Measurements from ENCODE around the gene CELF2. TPM values are rescaled to one million over a fixed set of nuclear protein-coding genes. Genes with fewer than 3 reads are reported as not detected.

The CELF2 gene
- total RNA-seq, 2 donors from 2014 or later: 63.2 to 69.4 TPM

DNA sequence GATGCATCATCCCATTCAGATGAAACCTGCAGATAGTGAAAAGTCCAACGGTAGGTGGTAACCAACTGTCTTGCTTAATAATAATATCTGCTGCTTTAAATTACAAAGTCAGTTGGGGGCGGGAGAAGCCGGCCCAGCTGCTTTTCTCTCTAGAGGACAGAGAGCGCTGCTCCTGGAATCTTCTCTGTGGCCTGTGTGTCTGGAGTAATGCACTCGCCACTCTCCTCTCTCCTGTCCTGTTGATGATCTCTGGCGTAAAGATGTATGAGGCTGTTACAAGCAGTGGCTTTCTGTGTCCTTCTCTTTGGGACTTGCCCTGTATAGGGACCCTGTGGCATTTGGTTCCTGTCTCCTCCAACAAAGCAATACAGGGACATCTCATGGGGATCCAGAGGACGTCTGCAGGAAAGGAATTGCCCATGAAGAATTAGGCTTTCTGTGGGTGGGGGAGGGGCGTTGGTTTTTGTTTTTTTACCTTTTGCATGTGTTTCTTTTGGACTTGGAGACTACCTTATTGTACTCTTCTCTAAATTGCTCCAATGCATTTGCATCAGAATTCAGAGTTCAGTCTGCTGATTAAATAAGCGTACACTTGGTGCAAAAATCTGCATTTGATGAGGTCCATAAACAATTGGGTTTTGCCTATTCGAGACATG, 231.6 kb downstream of the CELF2 start:
- Histone ChIP-seq H3K4me3 (no peak overlapping the region), H3K4me1 (peaks cover 0 to 13% of the 10 kb centered on the region in 2 donors), H3K27me3 (no peaks in the 10 kb centered on the region), H3K36me3 (no peaks in the 10 kb centered on the region), H3K27ac (no peak overlapping the region), H3K9me3 (no peaks in the 10 kb centered on the region)
- DNase-seq (ENCODE audit: low spot score): no peak
- TF ChIP-seq, protein P1, sequence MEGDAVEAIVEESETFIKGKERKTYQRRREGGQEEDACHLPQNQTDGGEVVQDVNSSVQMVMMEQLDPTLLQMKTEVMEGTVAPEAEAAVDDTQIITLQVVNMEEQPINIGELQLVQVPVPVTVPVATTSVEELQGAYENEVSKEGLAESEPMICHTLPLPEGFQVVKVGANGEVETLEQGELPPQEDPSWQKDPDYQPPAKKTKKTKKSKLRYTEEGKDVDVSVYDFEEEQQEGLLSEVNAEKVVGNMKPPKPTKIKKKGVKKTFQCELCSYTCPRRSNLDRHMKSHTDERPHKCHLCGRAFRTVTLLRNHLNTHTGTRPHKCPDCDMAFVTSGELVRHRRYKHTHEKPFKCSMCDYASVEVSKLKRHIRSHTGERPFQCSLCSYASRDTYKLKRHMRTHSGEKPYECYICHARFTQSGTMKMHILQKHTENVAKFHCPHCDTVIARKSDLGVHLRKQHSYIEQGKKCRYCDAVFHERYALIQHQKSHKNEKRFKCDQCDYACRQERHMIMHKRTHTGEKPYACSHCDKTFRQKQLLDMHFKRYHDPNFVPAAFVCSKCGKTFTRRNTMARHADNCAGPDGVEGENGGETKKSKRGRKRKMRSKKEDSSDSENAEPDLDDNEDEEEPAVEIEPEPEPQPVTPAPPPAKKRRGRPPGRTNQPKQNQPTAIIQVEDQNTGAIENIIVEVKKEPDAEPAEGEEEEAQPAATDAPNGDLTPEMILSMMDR (IDR thresholded peaks at IDR 0.05): no peak

GRCh38 chr10:11249808-11250195, 232.1 kb downstream of the CELF2 start:
- no peak overlapping the region for H3K27ac ChIP-seq
- H3K36me3 ChIP-seq: no peaks in the 10 kb centered on the region
- no peak overlapping the region for H3K4me3 ChIP-seq
- no peaks in the 10 kb centered on the region for H3K9me3 ChIP-seq
- no peak for DNase-seq (ENCODE audit: low spot score)
- peaks cover 0 to 12% of the 10 kb centered on the region in 2 donors for H3K4me1 ChIP-seq
- TF ChIP-seq, protein P1 (IDR thresholded peaks at IDR 0.05): no peak
- no peaks in the 10 kb centered on the region for H3K27me3 ChIP-seq

GRCh38 chr10:11250304-11250703, 232.6 kb downstream of the CELF2 start:
- TF ChIP-seq, protein P1 (IDR thresholded peaks at IDR 0.05): no peak
- H3K36me3 ChIP-seq: no peaks in the 10 kb centered on the region
- no peak overlapping the region for H3K27ac ChIP-seq
- no peaks in the 10 kb centered on the region for H3K27me3 ChIP-seq
- H3K9me3 ChIP-seq: no peaks in the 10 kb centered on the region
- DNase-seq (ENCODE audit: low spot score): no peak
- H3K4me3 ChIP-seq: no peak overlapping the region
- H3K4me1 ChIP-seq: peaks cover 0 to 15% of the 10 kb centered on the region in 2 donors

GRCh38 chr10:11252887-11253286, 235.2 kb downstream of the CELF2 start:
- TF ChIP-seq, protein P1 (IDR thresholded peaks at IDR 0.05): no peak
- peaks cover 5% of the 10 kb centered on the region for H3K36me3 ChIP-seq
- H3K4me1 ChIP-seq: peaks cover 0 to 36% of the 10 kb centered on the region in 2 donors

DNA sequence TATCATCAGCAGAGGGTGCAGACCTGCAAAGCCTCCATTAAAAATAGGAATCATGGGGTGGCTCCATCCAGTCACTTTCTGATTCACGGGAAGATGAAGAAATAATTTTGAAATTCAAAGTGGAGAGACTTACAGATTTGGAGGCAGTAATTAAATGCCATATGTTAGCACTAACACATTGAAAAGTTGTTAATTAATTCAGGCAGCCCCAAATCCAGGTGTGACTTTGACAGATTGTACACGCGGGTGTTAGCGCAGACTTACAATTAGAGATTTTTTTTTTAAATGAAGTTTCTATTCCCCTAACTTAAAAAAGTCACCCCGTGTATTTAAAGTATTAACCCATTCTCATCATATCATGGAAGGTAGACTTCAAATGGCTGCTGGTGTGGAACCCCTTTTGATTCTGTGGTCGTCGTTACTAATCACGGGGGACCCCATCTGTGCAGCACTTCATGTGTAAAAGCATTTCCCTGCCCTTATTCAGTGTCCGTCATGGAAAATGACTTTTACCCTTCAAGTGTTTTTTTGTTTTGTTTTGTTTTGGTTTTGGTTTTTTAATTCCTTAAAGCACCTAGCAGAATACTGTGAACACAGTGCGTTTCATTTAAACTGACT, 235.8 kb downstream of the CELF2 start:
- Histone ChIP-seq H3K36me3 (peaks cover 11% of the 10 kb centered on the region), H3K27ac (no peak overlapping the region), H3K4me1 (peaks cover 0 to 37% of the 10 kb centered on the region in 2 donors), H3K27me3 (no peaks in the 10 kb centered on the region), H3K9me3 (no peaks in the 10 kb centered on the region), H3K4me3 (no peak overlapping the region)
- TF ChIP-seq, protein P1 (IDR thresholded peaks at IDR 0.05): no peak
- no peak for DNase-seq (ENCODE audit: low spot score)

More at GRCh38 chr10:11252887-11253286, 235.2 kb downstream of the CELF2 start:
- Histone ChIP-seq H3K9me3 (no peaks in the 10 kb centered on the region), H3K27ac (no peak overlapping the region), H3K4me3 (no peak overlapping the region), H3K27me3 (no peaks in the 10 kb centered on the region)
- no peak for DNase-seq (ENCODE audit: low spot score)
